K562 (cell line): ENCODE measurements around the gene PPFIA3. TPM values are rescaled to one million over a fixed set of nuclear protein-coding genes. Genes with fewer than 3 reads are reported as not detected.

Source experiments
- ARID1B ChIP-seq: fragments of 450-650 bp; IDR thresholded peaks from 2 replicates; pipeline ENCODE4 v1.6.1; 2016; ENCODE audit warnings: antibody characterized with exemption, mild to moderate bottlenecking, inconsistent platforms
- ASH1L ChIP-seq: fragments of 450-650 bp; IDR thresholded peaks from 2 replicates; pipeline ENCODE4 v1.6.1; 2018; ENCODE audit warnings: borderline replicate concordance, mild to moderate bottlenecking, low read depth; ENCODE audit not compliant: partially characterized antibody
- CEBPZ ChIP-seq: fragments of 150-350 bp; IDR thresholded peaks from 2 replicates; pipeline ENCODE4 v1.6.1; 2014; ENCODE audit warnings: low read depth, mild to moderate bottlenecking, low read length, borderline replicate concordance
- CREBBP ChIP-seq: IDR thresholded peaks from one replicate; pipeline ENCODE4 v1.6.1; 2012; ENCODE audit warnings: low read depth, mild to moderate bottlenecking, control low read depth, inconsistent platforms, low read length
- ETV1 ChIP-seq: fragments of 450-650 bp; conservative IDR thresholded peaks from 2 replicates; pipeline ENCODE4 v1.6.1; 2016; ENCODE audit warnings: missing genetic modification characterization, control low read depth, low read depth, missing compliant biosample characterization
- HNRNPLL ChIP-seq: fragments of 200-400 bp; formaldehyde crosslinking; IDR thresholded peaks from 2 replicates; pipeline ENCODE4 v1.6.1; 2017; ENCODE audit warnings: low read length, low read depth, mild to moderate bottlenecking; ENCODE audit not compliant: poor library complexity, severe bottlenecking
- KHSRP ChIP-seq: fragments of 450-650 bp; IDR thresholded peaks from 2 replicates; pipeline ENCODE4 v1.6.1; 2017
- MBD2 ChIP-seq: sonication (generic); IDR thresholded peaks from 2 replicates; pipeline ENCODE4 v1.6.1; 2016; ENCODE audit warnings: low read depth, borderline replicate concordance
- NRF1 ChIP-seq, 2 experiments: fragments of 450-650 bp; IDR thresholded peaks in 1 of 2; conservative IDR thresholded peaks in 1 of 2; 2 replicates each; pipeline ENCODE4 v1.6.1; 2014; ENCODE audit warnings: mild to moderate bottlenecking in 2 of 2
- RBM17 ChIP-seq: fragments of 200-400 bp; formaldehyde crosslinking; IDR thresholded peaks from 2 replicates; pipeline ENCODE4 v1.6.1; 2017; ENCODE audit warnings: low read depth, mild to moderate bottlenecking, low read length, borderline replicate concordance
- SLC30A9 ChIP-seq: fragments of 250-450 bp; sonication (Bioruptor Pico); IDR thresholded peaks from 2 replicates; pipeline ENCODE4 v1.8.0; 2022; ENCODE audit warnings: mild to moderate bottlenecking, moderate library complexity
- SMARCA5 ChIP-seq: fragments of 450-650 bp; IDR thresholded peaks from 2 replicates; pipeline ENCODE4 v1.6.1; 2016
- TAF7 ChIP-seq: fragments of 450-650 bp; IDR thresholded peaks from 2 replicates; pipeline ENCODE4 v1.6.1; 2016; ENCODE audit warnings: missing genetic modification characterization, missing compliant biosample characterization
- YBX1 ChIP-seq: fragments of 450-650 bp; IDR thresholded peaks from 2 replicates; pipeline ENCODE4 v1.7.1; 2016; ENCODE audit warnings: mild to moderate bottlenecking
- ZNF121 ChIP-seq: sonication (generic); formaldehyde crosslinking; conservative IDR thresholded peaks from 2 replicates; pipeline ENCODE4 v1.8.0; 2022; ENCODE audit warnings: missing genetic modification reagents
- ZNF609 ChIP-seq: sonication (generic); formaldehyde crosslinking; IDR thresholded peaks from 2 replicates; pipeline ENCODE4 v1.8.1; 2023; ENCODE audit warnings: missing genetic modification reagents, mild to moderate bottlenecking, borderline replicate concordance
- ZNF766 ChIP-seq: fragments of 200-800 bp; sonication (Bioruptor generic); conservative IDR thresholded peaks from 2 replicates; pipeline ENCODE4 v1.6.1; 2016; ENCODE audit warnings: missing genetic modification characterization, missing compliant biosample characterization
- polyA plus RNA-seq, 8 experiments: library from polyadenylated mRNA; depleted of rRNA in 4 of 8; stranded (reverse) in 5 of 8; unstranded in 3 of 8; fragments of >200 nt; fragmentation: Nextera tagmentation in 2 of 8; fragmentation: Illumina TruSeq in 1 of 8; extraction: Ambion mirVana in 2 of 8; extraction: Trizol in 1 of 8; gene quantifications; 2 replicates each; pipeline versions ENCODE4 v1.2.1 to v1.2.3, GENCODE V29; 2011 to 2014; ENCODE audit warnings: inconsistent platforms in 1 of 8, missing spikeins in 1 of 8
- total RNA-seq, 7 experiments: library from RNA; depleted of rRNA in 6 of 7; stranded (reverse); fragments of >200 nt in 6 of 7; fragmentation: Illumina TruSeq in 2 of 7; extraction: Trizol in 2 of 7; gene quantifications; 2 replicates each; pipeline versions ENCODE4 v1.2.1 to v1.2.3, GENCODE V29; 2011 to 2021; ENCODE audit warnings: low replicate concordance in 1 of 7

Gene PPFIA3
- total and polyA plus RNA-seq, 9 of the 15 experiments (the other 6 are each of a cell fraction or from before 2014, with no cell fraction given), result 0.10 to 53.0 (median 17.6) TPM

GRCh38 chr19:49161987-49162386 is 42.6 kb downstream of the PPFIA3 start (continued):
- no peak for TF ChIP-seq TAF7 (tag)
- TF ChIP-seq ZNF121 (CRISPR knock-in tag), result no peak
- no peak for TF ChIP-seq NRF1 (conservative IDR thresholded peaks at IDR 0.05 in 1 of 2, IDR thresholded peaks at IDR 0.05 in 1 of 2)
- no peak for TF ChIP-seq MBD2
- 0 out of 2 replicates have a peak, but pooled peaks have one; percentile 13 for TF ChIP-seq ETV1 (tag)
- no peak for TF ChIP-seq RBM17
- TF ChIP-seq HNRNPLL, result no peak
- no peak for TF ChIP-seq CEBPZ
- no peak for TF ChIP-seq CREBBP
- no peak for TF ChIP-seq SLC30A9
- no peak for TF ChIP-seq ZNF766 (CRISPR knock-in tag)
- TF ChIP-seq ZNF609 (CRISPR knock-in tag), result no peak
- TF ChIP-seq ARID1B, result peak; percentile 32
- TF ChIP-seq YBX1, result no peak
- TF ChIP-seq SMARCA5, result no peak
- TF ChIP-seq KHSRP, result no peak
- TF ChIP-seq ASH1L, result no peak
